ENCODE measurements around the gene GUK1.
"Not testable (repeated sequence)": the region's sequence is repeated elsewhere in the genome, so short reads cannot be mapped to it uniquely, and the experiment has no call there.

Gene GUK1

DNA sequence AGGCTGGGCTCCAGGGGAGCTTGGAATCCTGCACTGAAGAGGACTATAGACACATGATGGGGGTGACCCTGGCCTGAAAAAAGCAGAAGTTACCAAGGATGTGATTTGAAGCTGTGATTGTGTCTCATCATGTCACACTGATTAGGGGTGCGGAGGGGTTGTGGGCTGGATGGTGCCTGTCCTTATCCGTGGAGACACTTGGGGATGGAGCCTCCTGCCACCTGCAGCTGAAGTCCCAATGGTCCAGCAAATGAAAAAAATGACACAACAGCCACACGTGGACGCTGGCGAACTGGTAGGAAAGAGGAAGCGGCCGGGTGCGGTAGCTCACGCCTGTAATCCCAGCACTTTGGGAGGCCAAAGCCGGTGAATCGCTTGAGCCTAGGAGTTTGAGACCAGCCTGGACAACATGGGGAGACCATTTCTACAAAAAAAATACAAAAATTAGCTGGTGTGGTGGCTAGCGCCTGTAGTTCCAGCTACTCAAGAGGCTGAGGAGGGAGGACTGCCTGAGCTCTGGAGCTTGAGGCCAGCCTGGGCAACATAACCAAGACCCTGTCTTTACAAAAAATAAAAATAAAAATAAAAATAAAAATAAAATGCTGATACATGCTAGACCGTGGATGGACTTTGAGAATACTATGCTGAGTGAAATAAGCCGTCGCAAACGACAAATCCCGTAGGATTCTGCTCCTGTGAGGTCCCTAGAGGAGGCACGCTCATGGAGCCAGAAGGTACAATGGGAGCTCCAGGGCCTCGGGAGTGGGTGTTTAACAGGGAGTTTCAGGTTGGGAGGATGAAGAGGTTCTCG lies 24.7 kb downstream of the GUK1 start:
- no peak for DNase-seq

DNA sequence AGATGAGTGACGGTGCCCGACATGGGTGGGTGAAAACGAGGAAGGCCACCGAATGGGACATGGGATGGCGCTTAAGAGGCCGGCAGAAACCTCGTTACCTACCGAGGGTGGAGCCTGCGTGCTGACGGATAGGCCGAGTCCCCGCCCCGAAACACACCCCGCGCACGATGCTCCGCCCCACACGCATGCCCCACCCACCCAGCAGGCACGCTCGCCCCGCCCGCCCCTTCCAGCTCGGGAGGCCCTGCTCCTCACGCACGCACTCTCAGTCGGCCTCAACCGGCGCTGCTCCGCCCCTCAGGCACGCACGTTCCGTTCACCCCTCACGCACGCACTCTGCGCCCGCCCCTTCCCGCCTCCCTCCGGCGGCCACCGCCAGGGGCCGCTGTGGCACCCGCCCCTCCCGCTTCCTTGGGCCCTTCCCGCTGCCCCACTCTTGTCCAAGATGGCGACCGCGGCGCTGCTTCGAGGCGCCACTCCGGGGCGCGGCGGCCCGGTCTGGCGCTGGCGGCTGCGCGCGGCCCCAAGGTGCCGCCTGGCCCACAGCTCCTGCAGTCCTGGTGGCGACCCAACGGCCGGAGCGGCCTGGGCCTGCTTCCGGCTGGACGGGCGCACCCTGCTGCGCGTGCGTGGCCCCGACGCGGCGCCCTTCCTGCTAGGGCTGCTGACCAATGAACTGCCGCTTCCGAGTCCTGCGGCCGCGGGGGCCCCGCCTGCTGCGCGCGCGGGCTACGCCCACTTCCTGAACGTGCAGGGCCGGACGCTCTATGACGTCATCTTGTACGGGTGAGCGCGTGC lies 25.5 kb downstream of the GUK1 start, which contains the start of gene IBA57:
Gene IBA57 (plus strand): TSS at position 433 of the 798 bp plus-strand sequence. CDS start 13 bp downstream, at position 446.
- DNase-seq, result peak; percentile 100

DNA sequence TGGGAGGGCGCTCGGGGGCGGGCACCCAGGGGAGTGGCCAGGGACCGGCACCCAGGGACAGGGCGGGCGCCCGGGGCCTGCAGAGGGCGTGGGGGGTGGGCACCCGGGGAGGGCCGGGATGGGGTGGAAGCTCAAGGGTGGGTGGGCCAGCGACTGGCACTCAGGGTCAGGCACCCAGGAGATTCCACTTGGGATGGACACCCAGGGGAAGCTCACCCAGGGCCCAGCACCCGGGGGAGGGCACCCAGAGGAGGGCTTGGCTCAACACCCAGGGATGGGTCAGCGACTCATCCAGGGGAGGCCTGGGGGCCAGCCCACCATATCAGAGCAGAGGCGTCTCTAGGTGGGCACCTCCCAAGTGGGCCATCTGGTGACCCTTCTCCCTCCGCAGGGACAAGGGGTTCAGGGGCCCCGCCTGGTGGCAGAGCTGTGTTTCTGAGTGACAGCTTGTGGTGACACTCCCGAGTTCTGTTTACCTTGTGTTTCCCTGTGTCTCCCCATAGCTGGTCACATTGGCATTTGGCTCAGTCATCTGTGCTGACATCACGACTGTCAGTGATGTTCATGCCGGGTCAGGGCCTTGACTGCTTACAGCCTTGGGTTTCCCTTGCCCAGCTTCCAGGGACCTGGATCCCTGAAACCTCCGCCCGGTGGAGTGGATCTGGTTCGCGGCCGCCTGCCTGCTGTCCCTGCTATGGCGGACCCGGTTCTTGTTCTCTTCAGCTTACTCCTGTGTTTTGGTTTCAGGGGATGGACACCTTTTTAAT lies 26.3 kb downstream of the GUK1 start:
- DNase-seq, result no peak

DNA sequence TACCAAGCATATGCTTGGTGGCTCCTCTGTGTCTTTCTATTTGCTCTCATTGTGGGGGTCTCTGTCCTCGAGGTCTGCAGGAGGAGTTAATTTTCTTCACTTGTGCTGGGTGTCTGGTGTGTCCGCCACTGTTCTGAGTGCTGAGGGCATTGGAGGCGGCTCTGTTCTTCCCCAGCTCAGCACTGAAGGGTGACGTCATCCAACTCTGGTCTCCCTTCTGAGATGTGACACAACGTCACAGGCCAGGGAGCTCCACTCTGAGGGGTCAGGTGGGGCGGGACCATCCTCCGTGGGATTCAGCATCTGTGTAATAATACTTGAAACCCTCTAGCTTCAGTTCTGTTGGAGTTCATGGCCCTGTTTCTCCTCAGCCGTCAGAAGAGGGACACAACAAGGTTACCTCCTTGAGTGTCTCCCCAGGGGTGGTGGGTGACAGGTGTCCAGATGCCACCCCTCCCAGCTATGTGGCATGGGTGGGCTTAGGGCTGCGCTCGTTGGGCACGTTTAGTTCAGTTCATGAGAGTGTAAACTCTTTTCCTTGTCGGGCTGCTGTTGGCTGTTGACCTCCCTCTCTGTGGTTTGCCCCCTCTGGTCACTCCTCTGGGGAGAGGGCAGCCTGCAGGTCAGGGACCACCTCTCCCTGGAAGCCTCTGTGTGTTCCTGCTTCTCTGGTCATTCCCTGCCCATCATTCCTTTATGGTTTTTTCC lies 28.6 kb downstream of the GUK1 start:
- DNase-seq, result no peak

DNA sequence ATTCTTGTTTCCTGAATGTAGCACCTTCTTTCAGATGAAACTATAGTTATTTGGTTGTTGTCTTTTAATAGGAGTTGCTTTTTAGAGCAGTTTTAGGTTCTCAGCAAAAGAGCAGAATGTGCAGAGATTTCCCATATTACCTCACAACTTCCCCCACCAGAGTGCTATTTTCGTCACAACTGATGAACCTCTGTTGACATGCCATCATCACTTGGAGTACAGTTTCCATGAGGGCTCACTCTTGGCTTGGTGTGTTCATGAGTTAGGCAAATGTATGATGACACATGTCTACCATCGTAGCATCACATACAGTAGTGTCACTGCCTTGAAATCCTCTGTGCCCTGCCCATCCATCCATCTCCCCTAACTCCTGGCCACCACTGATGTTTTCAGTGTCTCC lies 29.3 kb downstream of the GUK1 start:
- no peak for DNase-seq

DNA sequence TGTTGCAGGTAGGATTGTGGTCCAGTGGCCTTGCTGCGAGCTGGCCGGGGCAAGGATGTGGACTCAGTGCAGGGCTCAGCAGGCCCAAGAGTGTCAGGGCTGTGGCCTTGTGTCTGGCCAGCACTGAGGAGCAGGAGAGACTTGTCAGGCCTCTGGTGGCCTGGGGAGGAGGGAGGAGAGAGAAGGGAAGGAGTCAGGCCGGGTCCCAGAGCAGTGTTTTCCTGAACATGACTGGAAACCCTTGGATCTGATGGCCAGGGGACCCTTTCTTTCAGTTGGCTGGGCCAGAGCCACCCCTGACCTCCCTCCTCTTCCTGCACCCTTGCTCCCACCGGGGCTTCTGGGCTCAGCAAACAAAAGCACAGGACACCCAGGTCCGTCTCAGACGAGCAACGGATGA lies 30.6 kb downstream of the GUK1 start:
- no peak for DNase-seq

DNA sequence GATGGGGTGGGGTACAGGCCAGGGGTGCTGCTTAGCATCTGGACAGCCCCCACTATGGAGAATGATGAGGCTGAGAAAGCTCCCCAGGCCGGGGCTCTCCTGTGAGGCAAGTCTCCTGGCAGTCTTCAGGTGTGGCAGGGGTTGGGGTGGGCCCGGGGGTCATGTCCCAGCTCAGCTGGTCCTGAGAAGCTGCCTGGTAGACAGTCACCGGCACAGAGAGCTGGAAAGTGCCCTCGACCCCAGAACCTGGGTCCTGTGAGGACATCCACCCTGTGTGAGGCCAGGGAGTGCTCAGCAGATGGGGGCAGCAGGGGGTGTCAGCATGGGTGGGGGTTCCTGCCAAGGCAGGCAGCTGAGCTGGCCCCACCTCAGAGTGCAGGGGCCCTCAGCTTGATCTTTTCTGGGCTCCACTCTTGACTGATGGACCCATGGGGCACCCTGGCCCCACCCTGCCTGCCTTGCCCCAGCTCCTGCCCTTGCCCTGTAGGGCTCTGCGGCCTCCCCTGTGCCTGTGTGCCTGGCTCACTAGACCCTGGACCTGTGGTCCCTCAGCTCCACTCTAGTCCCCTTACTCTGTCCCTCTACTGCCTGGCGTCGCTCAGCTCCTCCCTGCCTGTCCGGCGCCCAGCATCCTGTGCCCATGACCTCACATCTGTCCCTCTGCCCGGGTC lies 31.3 kb downstream of the GUK1 start:
- no peak for DNase-seq

DNA sequence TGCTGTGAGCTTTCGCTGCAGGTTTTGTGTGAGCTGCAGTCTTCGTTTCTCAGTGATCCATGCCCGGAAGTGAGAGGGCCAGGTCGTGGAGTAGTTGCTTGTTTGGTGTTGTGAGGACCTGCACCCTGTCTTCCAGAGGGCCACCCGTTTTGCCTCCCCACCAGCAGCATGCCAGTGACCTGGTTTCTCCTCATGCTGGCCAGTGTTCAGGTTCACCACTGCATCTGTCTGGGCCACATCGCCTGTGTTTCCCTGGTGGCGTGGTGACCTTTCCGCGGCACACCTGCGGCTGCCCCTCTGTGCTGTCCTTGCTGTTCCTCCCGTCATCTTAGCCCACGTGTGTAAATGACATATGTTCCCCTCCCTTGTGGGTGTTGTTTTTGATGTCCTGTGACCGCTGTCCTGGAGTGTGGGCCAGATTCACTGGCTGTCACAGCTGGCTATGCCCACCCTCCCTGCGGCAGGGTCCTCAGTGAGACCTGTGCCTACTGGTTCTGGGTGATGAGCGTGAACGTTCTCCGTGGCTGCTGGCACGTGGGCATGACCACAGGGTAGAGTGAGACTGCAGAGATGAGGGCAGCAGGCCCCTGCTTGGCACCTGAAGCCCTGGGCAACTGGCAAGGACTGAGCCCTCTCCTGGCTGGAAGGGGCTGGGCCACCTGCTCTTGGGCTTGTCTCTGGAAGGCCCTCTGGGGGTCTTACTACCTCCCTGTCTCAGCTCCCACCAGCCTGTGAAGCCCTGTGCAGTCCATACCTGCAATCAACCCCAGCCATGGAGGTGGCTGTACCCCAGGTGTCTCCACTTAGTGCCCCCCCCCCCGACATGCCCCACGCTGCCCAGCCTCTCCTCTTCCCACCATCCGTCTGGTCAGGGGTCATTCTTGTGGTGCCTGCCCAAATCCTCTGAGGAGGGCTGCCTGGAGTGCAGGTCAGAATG lies 32.8 kb downstream of the GUK1 start:
- DNase-seq, result no peak

DNA sequence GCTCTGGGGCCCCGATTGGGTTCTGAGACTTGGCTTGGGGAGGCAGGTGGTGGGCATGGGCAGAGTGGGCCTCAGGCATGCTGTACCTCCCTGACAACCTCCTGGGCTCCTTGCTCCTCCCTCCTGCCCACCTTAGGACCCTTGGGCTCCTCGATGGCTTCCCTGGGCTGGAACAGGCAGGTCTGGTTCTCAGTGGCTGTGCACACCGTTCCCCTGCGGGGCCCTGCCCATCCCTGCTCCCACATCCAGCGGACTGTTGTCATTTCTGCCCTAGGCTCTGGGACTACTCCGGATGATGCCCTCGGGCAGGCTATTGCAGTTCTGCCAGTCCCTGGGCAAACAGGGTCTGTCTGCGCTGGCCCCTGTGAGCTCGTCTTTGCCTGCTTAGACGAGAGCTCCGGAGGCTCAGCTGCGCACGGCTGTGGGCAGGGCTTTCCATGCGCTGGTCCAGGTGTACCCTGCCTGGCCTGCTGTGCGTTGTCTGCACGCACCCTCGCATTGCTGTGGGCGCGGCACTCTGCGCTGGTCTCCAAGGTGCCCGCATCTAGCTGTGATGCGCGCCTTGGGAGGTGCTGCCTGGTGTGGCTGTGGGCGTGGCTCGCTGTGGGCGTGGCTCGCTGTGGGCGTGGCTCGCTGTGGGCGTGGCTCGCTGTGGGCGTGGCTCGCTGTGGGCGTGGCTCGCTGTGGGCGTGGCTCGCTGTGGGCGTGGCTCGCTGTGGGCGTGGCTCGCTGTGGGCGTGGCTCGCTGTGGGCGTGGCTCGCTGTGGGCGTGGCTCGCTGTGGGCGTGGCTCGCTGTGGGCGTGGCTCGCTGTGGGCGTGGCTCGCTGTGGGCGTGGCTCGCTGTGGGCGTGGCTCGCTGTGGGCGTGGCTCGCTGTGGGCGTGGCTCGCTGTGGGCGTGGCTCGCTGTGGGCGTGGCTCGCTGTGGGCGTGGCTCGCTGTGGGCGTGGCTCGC lies 33.7 kb downstream of the GUK1 start:
- DNase-seq, result not testable (repeated sequence)

DNA sequence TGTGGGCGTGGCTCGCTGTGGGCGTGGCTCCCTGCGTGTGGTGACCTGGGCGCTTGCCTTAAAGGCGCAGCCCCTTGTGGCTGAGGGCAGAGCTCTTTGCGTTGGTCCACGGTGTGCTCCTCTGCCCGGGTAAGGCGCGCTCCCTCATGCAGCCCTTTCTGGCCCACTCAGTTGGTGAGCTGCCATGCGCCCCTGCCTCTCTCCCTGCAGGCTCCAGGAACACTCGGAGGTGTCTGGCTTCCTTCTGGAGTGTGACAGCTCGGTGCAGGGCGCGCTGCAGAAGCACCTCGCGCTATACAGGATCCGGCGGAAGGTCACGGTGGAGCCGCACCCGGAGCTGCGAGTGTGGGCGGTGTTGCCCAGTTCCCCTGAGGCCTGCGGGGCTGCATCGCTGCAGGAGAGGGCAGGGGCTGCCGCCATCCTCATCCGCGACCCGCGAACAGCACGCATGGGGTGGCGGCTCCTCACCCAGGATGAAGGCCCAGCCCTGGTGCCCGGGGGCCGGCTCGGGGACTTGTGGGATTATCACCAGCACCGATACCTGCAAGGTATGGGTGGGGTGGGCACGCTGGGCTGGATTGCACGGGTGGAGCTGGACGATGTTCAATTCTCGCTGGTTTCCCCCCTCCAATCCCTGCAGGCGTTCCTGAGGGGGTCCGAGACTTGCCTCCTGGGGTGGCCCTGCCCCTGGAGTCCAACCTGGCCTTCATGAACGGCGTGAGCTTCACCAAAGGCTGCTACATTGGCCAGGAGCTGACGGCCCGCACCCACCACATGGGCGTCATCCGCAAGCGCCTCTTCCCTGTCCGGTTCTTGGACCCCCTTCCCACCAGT lies 34.6 kb downstream of the GUK1 start:
- no peak for DNase-seq

DNA sequence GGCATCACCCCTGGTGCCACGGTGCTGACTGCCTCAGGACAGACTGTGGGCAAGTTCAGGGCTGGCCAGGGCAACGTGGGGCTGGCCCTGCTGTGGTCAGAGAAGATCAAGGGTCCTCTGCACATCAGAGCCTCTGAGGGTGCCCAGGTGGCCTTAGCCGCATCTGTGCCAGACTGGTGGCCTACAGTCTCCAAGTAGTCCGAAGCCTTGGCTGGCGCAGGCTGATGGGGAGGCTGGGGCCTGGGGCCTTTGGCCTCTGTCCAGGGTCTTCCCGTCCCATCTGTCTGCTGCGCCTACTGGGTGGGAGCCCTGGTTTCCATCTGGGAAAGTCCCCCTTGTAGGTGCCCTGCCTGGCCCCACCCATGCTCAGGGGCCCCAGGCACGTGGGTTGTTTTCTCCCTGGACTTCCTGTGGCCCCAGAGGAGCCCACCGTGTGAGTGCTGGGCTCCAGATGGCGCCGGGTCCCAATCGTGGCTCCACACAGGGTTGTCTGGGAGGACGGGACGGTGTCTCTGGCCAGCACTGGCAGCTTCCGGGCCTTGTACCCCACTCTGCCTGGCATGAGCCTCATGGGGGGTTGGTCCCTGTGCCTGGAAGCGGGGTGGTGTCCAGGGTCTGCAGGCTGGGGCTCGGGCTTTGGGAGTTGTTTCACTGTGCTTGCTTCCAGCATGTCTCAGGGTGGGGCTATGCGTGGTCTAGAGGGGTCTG lies 35.4 kb downstream of the GUK1 start:
- no peak for DNase-seq

DNA sequence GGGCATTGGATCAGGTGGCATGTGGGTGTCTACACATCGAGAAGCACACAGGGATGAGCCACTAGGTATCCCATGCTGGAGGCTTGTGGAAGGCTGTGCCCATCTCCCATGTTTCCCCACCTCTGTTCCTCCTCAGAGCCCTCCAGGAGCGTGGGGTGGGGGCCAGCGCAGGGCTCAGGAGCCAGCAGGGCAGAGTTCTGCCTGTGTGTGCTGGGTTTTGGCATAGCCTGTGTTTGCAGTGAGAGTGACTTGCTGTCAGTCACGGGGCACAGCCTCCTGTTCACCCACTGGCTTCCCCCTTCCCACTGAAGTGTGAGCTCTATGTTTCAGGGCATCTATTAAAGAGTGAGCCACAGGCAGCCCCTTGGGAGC lies 35.9 kb downstream of the GUK1 start:
- DNase-seq, result no peak

DNA sequence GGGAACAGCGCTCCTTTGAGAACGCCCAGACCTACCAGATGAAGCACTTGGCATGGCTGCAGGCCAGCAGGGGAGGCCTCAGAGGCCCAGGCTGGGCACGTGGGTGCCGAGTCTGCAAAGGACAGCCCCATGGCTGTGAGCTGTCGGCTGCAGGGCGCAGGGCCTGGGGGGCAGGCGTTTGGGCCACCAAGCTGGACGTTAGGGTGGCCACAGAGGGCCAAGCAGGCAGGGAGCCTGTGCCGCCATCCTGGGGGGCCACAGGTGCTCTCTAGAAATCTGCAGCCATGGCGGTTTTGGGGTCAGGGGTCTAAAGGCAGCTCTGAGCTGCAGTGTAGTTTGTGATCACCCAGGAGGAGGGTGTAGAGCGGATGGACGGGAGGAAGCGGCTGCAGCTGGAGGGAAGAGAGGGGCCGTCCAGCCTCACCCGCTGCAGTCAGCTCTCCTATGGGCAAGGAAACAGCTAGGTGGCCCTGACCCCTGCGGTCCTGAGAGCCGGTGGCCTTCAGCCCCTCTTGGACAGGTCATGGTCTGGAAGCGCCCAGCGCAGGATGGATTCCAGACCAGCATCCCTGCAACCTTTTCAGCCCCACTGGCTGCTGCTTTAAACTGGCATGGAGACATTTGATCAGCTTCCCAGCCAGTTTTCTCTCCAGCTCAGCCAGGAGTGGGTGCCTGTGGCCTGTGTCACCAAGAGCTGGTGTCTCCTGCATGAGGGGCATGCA lies 36.5 kb downstream of the GUK1 start:
- no peak for DNase-seq

DNA sequence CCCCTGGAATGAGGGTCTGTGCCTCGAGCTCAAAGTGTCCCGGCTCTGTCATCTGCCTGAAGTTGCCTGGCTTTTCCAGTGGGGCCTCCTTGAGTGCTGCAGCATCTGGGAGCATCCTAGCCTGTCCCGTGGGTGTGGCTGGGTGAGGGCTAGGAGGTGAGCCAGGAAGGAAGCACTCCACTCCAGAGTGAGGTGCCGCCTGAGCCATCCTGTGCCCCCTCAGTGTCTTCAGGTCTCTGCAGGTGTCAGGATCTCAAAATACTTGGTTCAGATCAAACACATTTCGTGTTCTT lies 37.0 kb downstream of the GUK1 start:
- no peak for DNase-seq

DNA sequence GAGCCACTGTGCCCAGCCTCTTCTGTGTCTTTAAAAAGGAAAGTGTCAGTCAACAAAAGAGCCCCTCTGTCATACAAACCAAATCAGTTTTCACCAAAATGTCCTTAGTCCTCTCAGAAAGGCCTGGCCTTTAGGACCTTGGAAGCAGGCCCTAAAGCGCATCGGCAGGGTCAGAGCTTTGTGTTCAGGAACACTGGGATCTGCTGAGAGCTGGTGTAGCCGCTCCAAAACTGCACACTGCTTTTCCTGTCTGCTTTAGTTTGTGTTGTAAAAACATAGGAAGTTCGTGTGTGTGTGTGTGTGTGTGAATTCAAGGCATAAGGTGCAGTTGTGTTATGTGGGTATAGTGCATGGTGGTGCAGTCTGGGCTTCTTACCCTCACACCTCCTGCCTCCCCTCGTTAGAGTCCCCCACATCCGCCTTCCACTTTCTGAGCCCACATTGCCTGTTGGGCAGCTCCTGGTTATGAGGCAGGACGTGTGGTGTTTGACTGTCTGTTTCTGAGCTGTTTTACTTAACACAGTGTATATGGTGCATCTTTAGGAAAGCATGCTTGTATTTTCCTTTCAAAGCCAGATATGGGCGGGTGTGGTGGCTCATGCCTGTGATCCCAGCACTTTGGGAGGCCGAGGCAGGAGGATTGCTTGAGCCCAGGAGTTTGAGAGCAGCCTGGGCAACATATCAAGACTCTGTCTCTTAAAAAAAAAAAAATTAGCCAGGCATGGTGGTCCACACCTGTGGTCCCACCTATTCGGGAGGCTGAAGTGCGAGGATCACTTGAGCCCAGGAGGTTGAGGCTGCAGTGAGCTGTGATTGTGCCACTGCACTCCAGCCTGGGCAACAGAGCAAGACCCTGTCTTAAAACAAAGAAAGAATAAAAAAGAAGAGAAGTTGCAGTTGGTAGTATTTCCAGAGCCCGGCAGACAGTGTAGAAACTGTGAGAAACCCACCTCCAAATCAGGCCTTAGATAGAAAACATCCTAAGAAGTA lies 37.9 kb downstream of the GUK1 start:
- DNase-seq, result no peak

All from right forelimb (tissue), 1 donor.